H1 (cell line): ENCODE data around the gene TLE1. TPM values are rescaled to one million over a fixed set of nuclear protein-coding genes. Genes with fewer than 3 reads are reported as not detected.

Experiments used
- CTCF ChIA-PET: fragments of 300-600 bp; sonication (Branson Sonifier 250); formaldehyde crosslinking; loops from one replicate; lab custom pipeline; 2021; ENCODE audit not compliant: partially characterized antibody; lab: Charles Lee
- POLR2A ChIA-PET: fragments of 300-600 bp; sonication (Branson Sonifier 250); formaldehyde crosslinking; loops from one replicate; lab custom pipeline; 2021; ENCODE audit warnings: inconsistent platforms; ENCODE audit not compliant: partially characterized antibody; lab: Charles Lee
- DNase-seq, 2 experiments: peaks; one replicate each; pipeline versions ENCODE4 v3.0.0 to v3.0.0-alpha.2; 2010 to 2022; ENCODE audit warnings: low spot score in 2 of 2, low read depth in 1 of 2, mixed read lengths in 1 of 2
- FAIRE-seq: peaks from 2 replicates; lab custom pipeline; 2011; peaks lifted over from hg19 to GRCh38; lab: Jason Lieb, UNC
- H2AFZ ChIP-seq: 2 replicates; pipeline ENCODE4 v1.8.1; 2012; ENCODE audit warnings: low read length, inconsistent platforms
- H2AK5ac ChIP-seq: 2 replicates; pipeline ENCODE4 v1.6.1; 2013; ENCODE audit warnings: low read depth, low read length
- H2BK120ac ChIP-seq: replicated peaks from 2 replicates; pipeline ENCODE3; 2013; ENCODE audit warnings: low read depth, low read length, inconsistent platforms
- H2BK12ac ChIP-seq: 2 replicates; pipeline ENCODE4 v1.6.1; 2013; ENCODE audit warnings: low read depth, low read length
- H2BK15ac ChIP-seq: 2 replicates; pipeline ENCODE4 v1.6.1; 2013; ENCODE audit warnings: low read length
- H2BK20ac ChIP-seq: 2 replicates; pipeline ENCODE4 v1.6.1; 2013; ENCODE audit warnings: low read length
- H2BK5ac ChIP-seq: 2 replicates; pipeline ENCODE4 v1.6.1; 2013; ENCODE audit warnings: low read depth, low read length
- H3K14ac ChIP-seq: 2 replicates; pipeline ENCODE4 v1.6.1; 2013; ENCODE audit warnings: inconsistent platforms; ENCODE audit not compliant: insufficient read length
- H3K18ac ChIP-seq: 2 replicates; pipeline ENCODE4 v1.6.1; 2013; ENCODE audit warnings: low read length; ENCODE audit errors: extremely low read depth
- H3K23ac ChIP-seq: 2 replicates; pipeline ENCODE4 v1.6.1; 2013; ENCODE audit warnings: inconsistent platforms; ENCODE audit not compliant: insufficient read length
- H3K23me2 ChIP-seq: 2 replicates; pipeline ENCODE4 v1.6.1; 2013; ENCODE audit warnings: low read depth, low read length
- H3K27ac ChIP-seq: 2 replicates; pipeline ENCODE4 v1.6.1; 2011; ENCODE audit warnings: low read depth, low read length, inconsistent platforms
- H3K27me3 ChIP-seq, 4 experiments: replicated peaks in 1 of 4; 1 replicate in 1 of 4; 2 replicates in 3 of 4; pipeline versions ENCODE4 v1.6.1 to v1.8.1; 2011 to 2013; ENCODE audit warnings: low read length in 3 of 4, mild to moderate bottlenecking in 3 of 4, inconsistent platforms in 2 of 4, mixed read lengths in 2 of 4, moderate library complexity in 1 of 4; ENCODE audit not compliant: control insufficient read depth in 3 of 4, insufficient read depth in 3 of 4; ENCODE audit errors: extremely low read depth in 1 of 4
- H3K36me3 ChIP-seq, 4 experiments: 2 replicates each; pipeline versions ENCODE4 v1.6.1 to v1.8.1; 2011 to 2013; ENCODE audit warnings: mild to moderate bottlenecking in 4 of 4, low read length in 3 of 4, moderate library complexity in 2 of 4, control low read depth in 1 of 4, inconsistent platforms in 1 of 4; ENCODE audit not compliant: insufficient read depth in 4 of 4, control insufficient read depth in 2 of 4
- H3K4ac ChIP-seq: replicated peaks from 2 replicates; pipeline ENCODE3; 2013; ENCODE audit warnings: low read length, low read depth, mixed read lengths, inconsistent platforms; ENCODE audit not compliant: insufficient read length
- H3K4me1 ChIP-seq, 4 experiments: replicated peaks in 1 of 4; 1 replicate in 1 of 4; 2 replicates in 3 of 4; pipeline versions ENCODE4 v1.6.1 to v1.8.1; 2011 to 2013; ENCODE audit warnings: low read length in 3 of 4, inconsistent platforms in 2 of 4, mixed read lengths in 1 of 4; ENCODE audit not compliant: insufficient read depth in 4 of 4, control insufficient read depth in 3 of 4
- H3K4me2 ChIP-seq, 2 experiments: 2 replicates each; pipeline versions ENCODE4 v1.6.1 to v1.8.1; 2011 to 2013; ENCODE audit warnings: low read depth in 2 of 2, low read length in 2 of 2, control low read depth in 1 of 2, inconsistent platforms in 1 of 2, mild to moderate bottlenecking in 1 of 2; ENCODE audit not compliant: insufficient read depth in 1 of 2
- H3K4me3 ChIP-seq, 4 experiments: fragments of 200-600, 300-600 bp in 1 of 4; sonication (generic), shearing (Covaris generic), sonication (Bioruptor Twin) in 1 of 4; 2 replicates each; pipeline versions ENCODE4 v1.5.1 to v1.8.1; 2011 to 2016; ENCODE audit warnings: low read length in 4 of 4, low read depth in 3 of 4, control low read depth in 2 of 4, inconsistent platforms in 2 of 4, mild to moderate bottlenecking in 2 of 4, mixed read lengths in 1 of 4, moderate library complexity in 1 of 4; ENCODE audit not compliant: insufficient read depth in 2 of 4; ENCODE audit errors: extremely low read depth in 1 of 4
- H3K56ac ChIP-seq: replicated peaks from 2 replicates; pipeline ENCODE3; 2013; ENCODE audit warnings: low read depth, mild to moderate bottlenecking, mixed read lengths, low read length, inconsistent platforms; ENCODE audit not compliant: insufficient read length
- H3K79me1 ChIP-seq: 2 replicates; pipeline ENCODE4 v1.6.1; 2013; ENCODE audit warnings: low read depth, low read length, control low read depth
- H3K79me2 ChIP-seq, 2 experiments: 2 replicates each; pipeline versions ENCODE4 v1.6.1 to v1.8.1; 2012 to 2013; ENCODE audit warnings: low read length in 2 of 2, mild to moderate bottlenecking in 2 of 2, inconsistent platforms in 1 of 2; ENCODE audit not compliant: insufficient read depth in 2 of 2, control insufficient read depth in 1 of 2
- H3K9ac ChIP-seq, 4 experiments: replicated peaks in 1 of 4; 1 replicate in 1 of 4; 2 replicates in 3 of 4; pipeline versions ENCODE4 v1.6.1 to v1.8.1; 2011 to 2013; ENCODE audit warnings: low read depth in 3 of 4, low read length in 3 of 4, control low read depth in 2 of 4, mild to moderate bottlenecking in 2 of 4, moderate library complexity in 2 of 4, inconsistent platforms in 1 of 4; ENCODE audit errors: extremely low read depth in 1 of 4
- H3K9me3 ChIP-seq, 2 experiments: 2 replicates each; pipeline versions ENCODE4 v1.6.1 to v1.8.1; 2012 to 2013; ENCODE audit warnings: mild to moderate bottlenecking in 2 of 2, moderate library complexity in 2 of 2, control low read depth in 1 of 2, inconsistent platforms in 1 of 2, low read depth in 1 of 2, low read length in 1 of 2, mixed read lengths in 1 of 2; ENCODE audit not compliant: insufficient read depth in 2 of 2
- H4K20me1 ChIP-seq, 2 experiments: replicated peaks in 1 of 2; 2 replicates each; pipeline versions ENCODE3 to v1.8.1; 2011 to 2013; ENCODE audit warnings: inconsistent platforms in 2 of 2, low read length in 2 of 2, mild to moderate bottlenecking in 1 of 2; ENCODE audit not compliant: insufficient read depth in 2 of 2, control insufficient read depth in 1 of 2
- H4K5ac ChIP-seq: 2 replicates; pipeline ENCODE4 v1.6.1; 2013; ENCODE audit warnings: low read length, low read depth, mixed read lengths, inconsistent platforms; ENCODE audit not compliant: insufficient read length
- H4K8ac ChIP-seq: 2 replicates; pipeline ENCODE4 v1.8.0; 2013; ENCODE audit warnings: mild to moderate bottlenecking, moderate library complexity, low read length, inconsistent platforms; ENCODE audit not compliant: insufficient read depth; ENCODE audit errors: extremely low read depth
- H4K91ac ChIP-seq: replicated peaks from 2 replicates; pipeline ENCODE3; 2013; ENCODE audit warnings: low read length, mixed read lengths, inconsistent platforms; ENCODE audit not compliant: insufficient read length
- EGR1 ChIP-seq: IDR thresholded peaks from 2 replicates; pipeline ENCODE4 v1.6.1; 2011; ENCODE audit warnings: low read depth, low read length, borderline replicate concordance
- NRF1 ChIP-seq: IDR thresholded peaks from 2 replicates; pipeline ENCODE4 v1.6.1; 2011; ENCODE audit warnings: mild to moderate bottlenecking, low read depth, low read length, improper control_type of control experiment
- RBBP5 ChIP-seq: IDR thresholded peaks from 2 replicates; pipeline ENCODE4 v1.7.1; 2012; ENCODE audit warnings: low read depth, mild to moderate bottlenecking, inconsistent platforms, low read length, moderate library complexity, borderline replicate concordance
- RNF2 ChIP-seq: fragments of 200-900, 300-1000 bp; sonication (generic); IDR thresholded peaks from 2 replicates; pipeline ENCODE4 v1.7.1; 2016; ENCODE audit warnings: borderline replicate concordance, low read depth, mild to moderate bottlenecking, antibody characterized with exemption, low read length; ENCODE audit not compliant: poor library complexity, severe bottlenecking; ENCODE audit errors: missing control alignments
- SUZ12 ChIP-seq: fragments of 200-600 bp; sonication (generic); IDR thresholded peaks from 2 replicates; pipeline ENCODE4 v1.6.1; 2012; ENCODE audit warnings: mild to moderate bottlenecking, inconsistent platforms, low read length, moderate library complexity, mixed read lengths
- TCF12 ChIP-seq: IDR thresholded peaks from 2 replicates; pipeline ENCODE4 v1.6.1; 2011; ENCODE audit warnings: low read depth, mild to moderate bottlenecking, low read length
- WGBS, 2 experiments: shearing (Covaris generic) in 1 of 2; methylation state at CpG; one replicate each; pipeline versions ENCODE4 v1.1.6 to v1.1.7; 2013 to 2015; ENCODE audit warnings: low lambda C conversion rate in 2 of 2, mixed read lengths in 2 of 2, inconsistent platforms in 1 of 2, low coverage in 1 of 2, missing lambda C conversion rate in 1 of 2; ENCODE audit not compliant: insufficient replicate concordance in 2 of 2, insufficient coverage in 1 of 2, insufficient read length in 1 of 2; ENCODE audit errors: extremely low coverage in 1 of 2, missing lambda C conversion rate in 1 of 2; 5-methylcytosine and 5-hydroxymethylcytosine counted together
- polyA plus RNA-seq, 7 experiments: library from polyadenylated mRNA; depleted of rRNA in 3 of 7; stranded (reverse) in 5 of 7; unstranded in 2 of 7; fragments of >200 nt in 5 of 7; fragments of 200-250 nt in 2 of 7; gene quantifications; 1 replicate in 5 of 7; 2 replicates in 1 of 7; 4 replicates in 1 of 7; pipeline versions ENCODE4 v1.2.1 to v1.2.3, GENCODE V29; 2011 to 2013; ENCODE audit warnings: missing spikeins in 2 of 7, mixed read lengths in 2 of 7
- total RNA-seq: library from RNA; stranded (reverse); fragmentation: NEBNext Ultra II Directional; extraction: Animal tissue kit (Norgen Biotek cat#: 25700); gene quantifications from 2 replicates; pipeline ENCODE4 v1.2.1, GENCODE V29; 2021

The TLE1 gene
- total and polyA plus RNA-seq, 2 of the 8 experiments (the other 6 are each of a cell fraction or from before 2014, with no cell fraction given) = 81.8 to 91.6 TPM

- Histone ChIP-seq H3K9me3 (no peaks in the 10 kb centered on the region), H3K79me1 (no peaks in the 10 kb centered on the region; the same call in none of the 2 replicates), H3K27me3 (peaks cover 0 to 1% (median 0%) of the 10 kb centered on the region in 4 experiments; a peak in 1 of 7 replicates), H3K36me3 (peaks cover 2 to 34% (median 12%) of the 10 kb centered on the region in 4 experiments; a peak in 5 of 8 replicates), H3K18ac (no peak overlapping the region), H4K91ac (no peak overlapping the region), H3K56ac (no peak overlapping the region), H3K4me1 (peaks cover 14 to 32% (median 25%) of the 10 kb centered on the region in 4 experiments), H3K4ac (no peak overlapping the region), H2BK12ac (no peak overlapping the region), H2BK5ac (no peak overlapping the region), H3K23ac (no peak overlapping the region), H3K9ac (no peak overlapping the region), H4K5ac (no peak overlapping the region), H2BK15ac (no peak overlapping the region), H2AK5ac (no peak overlapping the region), H3K14ac (no peak overlapping the region), H3K79me2 (peaks cover 0 to 23% of the 10 kb centered on the region in 2 experiments; a peak in 2 of 4 replicates), H4K8ac (no peak overlapping the region), H4K20me1 (peaks cover 6 to 12% of the 10 kb centered on the region in 2 experiments), H3K4me2 (no peak overlapping the region; a peak in 1 of 4 replicates), H3K27ac (no peak overlapping the region), H2AFZ (no peak overlapping the region), H2BK20ac (no peak overlapping the region), H3K23me2 (no peaks in the 10 kb centered on the region; the same call in 1 of the 2 replicates), H3K4me3 (no peak overlapping the region), H2BK120ac (no peak overlapping the region)
- ChIA-PET CTCF (interaction anchor here (0.6 kb wide), 1 partner anchor 357 kb away, joined by 3 read pairs; no protein-coding TSS in a partner anchor), POLR2A (interaction anchor here (0.8 kb wide), 1 partner anchor 22 kb away, joined by 4 read pairs; no protein-coding TSS in a partner anchor)
- DNase-seq (no peak), FAIRE-seq (no peak)
- WGBS, 2 experiments = 69% methylated on average over 1 of the region's 1 CpG; no CpG with 5 or more reads in 1 of the 2 experiments
- TF ChIP-seq TCF12 (no peak), RBBP5 (no peak), RNF2 (no peak), EGR1 (no peak), NRF1 (no peak), SUZ12 (no peak)
These were observed 89.5 kb downstream of the TLE1 start for GRCh38 chr9:81599837-81600236.
